ENCODE data around the gene GRIN1.

Gene GRIN1

GRCh38 chr9:137204731-137205125 lies 65.8 kb downstream of the GRIN1 start:
- Histone ChIP-seq H3K9me3 (ENCODE audit: low read length) (no peaks in the 10 kb centered on the region), H3K4me1 (ENCODE audit: insufficient read depth, low read length) (peaks cover 39% of the 10 kb centered on the region), H2AFZ (ENCODE audit: low read depth, low read length) (no peak overlapping the region), H3K36me3 (ENCODE audit: insufficient read depth, low read length) (peaks cover 7% of the 10 kb centered on the region), H3K4me3 (ENCODE audit: low read length) (peak overlapping the region; percentile 76), H3K27me3 (ENCODE audit: insufficient read depth, low read length) (no peaks in the 10 kb centered on the region)

- Histone ChIP-seq H3K4me1 (ENCODE audit: insufficient read depth, low read length) (peaks cover 39% of the 10 kb centered on the region), H3K4me3 (ENCODE audit: low read length) (peak within 1 kb of the TSS; percentile 76), H3K9me3 (ENCODE audit: low read length) (no peaks in the 10 kb centered on the region), H2AFZ (ENCODE audit: low read depth, low read length) (peak within 1 kb of the TSS; percentile 49), H3K27me3 (ENCODE audit: insufficient read depth, low read length) (no peaks in the 10 kb centered on the region), H3K36me3 (ENCODE audit: insufficient read depth, low read length) (peaks cover 12% of the 10 kb centered on the region)
Observed at GRCh38 chr9:137205126-137206069, 66.4 kb downstream of the GRIN1 start, which contains the start of the genes NDOR1 and TMEM203. TSS of gene NDOR1 (plus strand) at chr9:137205700. CDS start at chr9:137205778, 78 bp downstream. TSS of gene TMEM203 (minus strand) at chr9:137205648. CDS start at chr9:137205414, 234 bp downstream.

- Histone ChIP-seq H3K4me1 (ENCODE audit: insufficient read depth, low read length) (peaks cover 32% of the 10 kb centered on the region), H2AFZ (ENCODE audit: low read depth, low read length) (no peak overlapping the region), H3K36me3 (ENCODE audit: insufficient read depth, low read length) (peaks cover 12% of the 10 kb centered on the region), H3K9me3 (ENCODE audit: low read length) (no peaks in the 10 kb centered on the region), H3K4me3 (ENCODE audit: low read length) (peak overlapping the region; percentile 76), H3K27me3 (ENCODE audit: insufficient read depth, low read length) (no peaks in the 10 kb centered on the region)
Observed at GRCh38 chr9:137206602-137207001, 67.6 kb downstream of the GRIN1 start.

GRCh38 chr9:137211532-137211931 lies 72.6 kb downstream of the GRIN1 start:
- H3K4me1 ChIP-seq (ENCODE audit: insufficient read depth, low read length) = peaks cover 5% of the 10 kb centered on the region
- no peak overlapping the region for H3K4me3 ChIP-seq (ENCODE audit: low read length)
- no peaks in the 10 kb centered on the region for H3K9me3 ChIP-seq (ENCODE audit: low read length)
- no peak overlapping the region for H2AFZ ChIP-seq (ENCODE audit: low read depth, low read length)
- no peaks in the 10 kb centered on the region for H3K27me3 ChIP-seq (ENCODE audit: insufficient read depth, low read length)
- H3K36me3 ChIP-seq (ENCODE audit: insufficient read depth, low read length) = peaks cover 37% of the 10 kb centered on the region

GRCh38 chr9:137212520-137212919 lies 73.6 kb downstream of the GRIN1 start:
- H3K4me1 ChIP-seq (ENCODE audit: insufficient read depth, low read length) = no peaks in the 10 kb centered on the region
- H3K36me3 ChIP-seq (ENCODE audit: insufficient read depth, low read length) = peaks cover 41% of the 10 kb centered on the region
- H3K27me3 ChIP-seq (ENCODE audit: insufficient read depth, low read length) = no peaks in the 10 kb centered on the region
- H2AFZ ChIP-seq (ENCODE audit: low read depth, low read length) = no peak overlapping the region
- H3K9me3 ChIP-seq (ENCODE audit: low read length) = no peaks in the 10 kb centered on the region
- H3K4me3 ChIP-seq (ENCODE audit: low read length) = no peak overlapping the region

- H3K4me1 ChIP-seq (ENCODE audit: insufficient read depth, low read length) = no peaks in the 10 kb centered on the region
- H3K9me3 ChIP-seq (ENCODE audit: low read length) = no peaks in the 10 kb centered on the region
Observed at GRCh38 chr9:137213160-137214060, 74.5 kb downstream of the GRIN1 start.

GRCh38 chr9:137214620-137215019 lies 75.7 kb downstream of the GRIN1 start:
- Histone ChIP-seq H3K9me3 (ENCODE audit: low read length) (no peaks in the 10 kb centered on the region), H3K27me3 (ENCODE audit: insufficient read depth, low read length) (no peaks in the 10 kb centered on the region), H2AFZ (ENCODE audit: low read depth, low read length) (no peak overlapping the region), H3K36me3 (ENCODE audit: insufficient read depth, low read length) (peaks cover 34% of the 10 kb centered on the region), H3K4me1 (ENCODE audit: insufficient read depth, low read length) (no peaks in the 10 kb centered on the region), H3K4me3 (ENCODE audit: low read length) (no peak overlapping the region)

More at GRCh38 chr9:137213160-137214060, 74.5 kb downstream of the GRIN1 start:
- Histone ChIP-seq H3K27me3 (ENCODE audit: insufficient read depth, low read length) (no peaks in the 10 kb centered on the region), H3K4me3 (ENCODE audit: low read length) (no peak overlapping the region), H2AFZ (ENCODE audit: low read depth, low read length) (no peak overlapping the region), H3K36me3 (ENCODE audit: insufficient read depth, low read length) (peaks cover 41% of the 10 kb centered on the region)

GRCh38 chr9:137215196-137215986 lies 76.4 kb downstream of the GRIN1 start:
- peaks cover 29% of the 10 kb centered on the region for H3K36me3 ChIP-seq (ENCODE audit: insufficient read depth, low read length)
- H2AFZ ChIP-seq (ENCODE audit: low read depth, low read length) = no peak overlapping the region
- H3K4me3 ChIP-seq (ENCODE audit: low read length) = no peak overlapping the region
- no peaks in the 10 kb centered on the region for H3K9me3 ChIP-seq (ENCODE audit: low read length)
- no peaks in the 10 kb centered on the region for H3K27me3 ChIP-seq (ENCODE audit: insufficient read depth, low read length)
- no peaks in the 10 kb centered on the region for H3K4me1 ChIP-seq (ENCODE audit: insufficient read depth, low read length)

- Histone ChIP-seq H3K4me1 (ENCODE audit: insufficient read depth, low read length) (no peaks in the 10 kb centered on the region), H3K27me3 (ENCODE audit: insufficient read depth, low read length) (no peaks in the 10 kb centered on the region), H3K9me3 (ENCODE audit: low read length) (no peaks in the 10 kb centered on the region), H3K4me3 (ENCODE audit: low read length) (no peak overlapping the region), H2AFZ (ENCODE audit: low read depth, low read length) (no peak overlapping the region), H3K36me3 (ENCODE audit: insufficient read depth, low read length) (peaks cover 29% of the 10 kb centered on the region)
Observed at GRCh38 chr9:137216188-137216965, 77.4 kb downstream of the GRIN1 start.

- Histone ChIP-seq H3K27me3 (ENCODE audit: insufficient read depth, low read length) (no peaks in the 10 kb centered on the region), H3K4me3 (ENCODE audit: low read length) (no peak overlapping the region), H3K9me3 (ENCODE audit: low read length) (no peaks in the 10 kb centered on the region)
Observed at GRCh38 chr9:137217276-137218211, 78.6 kb downstream of the GRIN1 start.

GRCh38 chr9:137218212-137218753 lies 79.3 kb downstream of the GRIN1 start:
- Histone ChIP-seq H2AFZ (ENCODE audit: low read depth, low read length) (no peak overlapping the region), H3K9me3 (ENCODE audit: low read length) (no peaks in the 10 kb centered on the region), H3K4me1 (ENCODE audit: insufficient read depth, low read length) (peaks cover 7% of the 10 kb centered on the region)

More at GRCh38 chr9:137217276-137218211, 78.6 kb downstream of the GRIN1 start:
- Histone ChIP-seq H2AFZ (ENCODE audit: low read depth, low read length) (no peak overlapping the region), H3K36me3 (ENCODE audit: insufficient read depth, low read length) (peaks cover 23% of the 10 kb centered on the region), H3K4me1 (ENCODE audit: insufficient read depth, low read length) (peaks cover 1% of the 10 kb centered on the region)

More at GRCh38 chr9:137218212-137218753, 79.3 kb downstream of the GRIN1 start:
- peaks cover 23% of the 10 kb centered on the region for H3K36me3 ChIP-seq (ENCODE audit: insufficient read depth, low read length)
- no peak overlapping the region for H3K4me3 ChIP-seq (ENCODE audit: low read length)
- no peaks in the 10 kb centered on the region for H3K27me3 ChIP-seq (ENCODE audit: insufficient read depth, low read length)

All from neuron (in vitro differentiated cells).